Panc1 (cell line): ENCODE results near the gene METTL4. TPM values are rescaled to one million over a fixed set of nuclear protein-coding genes. Genes with fewer than 3 reads are reported as not detected.

Experiments
- ATAC-seq: fragments of 200-7000 bp; cut with Tn5 transposase; 2 replicates; pipeline ENCODE4 v1.9.1; 2020; ENCODE audit warnings: mild to moderate bottlenecking, moderate library complexity
- BruUV-seq: library from RNA; stranded (reverse); fragments of 400-500 nt; replicated peaks from 2 replicates; lab custom pipeline; 2021; lab: Mats Ljungman, UMichigan
- CTCF ChIA-PET: fragments of 300-600 bp; sonication (Branson Sonifier 250); formaldehyde crosslinking; loops from one replicate; lab custom pipeline; 2022; ENCODE audit warnings: antibody characterized with exemption; lab: Charles Lee
- POLR2A ChIA-PET: fragments of 300-600 bp; sonication (Branson Sonifier 250); formaldehyde crosslinking; loops from one replicate; lab custom pipeline; 2022; ENCODE audit warnings: antibody characterized with exemption; lab: Charles Lee
- DNase-seq: peaks from one replicate; pipeline ENCODE4 v3.0.0-alpha.2; 2010; ENCODE audit warnings: low read depth, low spot score
- H3K27ac ChIP-seq: 2 replicates; pipeline ENCODE4 v1.5.1; 2011; ENCODE audit warnings: mild to moderate bottlenecking, low read length, inconsistent platforms
- H3K27me3 ChIP-seq: fragments of 200-500 bp; sonication (Bioruptor generic); 2 replicates; pipeline ENCODE4 v1.6.0; 2014; ENCODE audit warnings: low read length, inconsistent platforms; ENCODE audit not compliant: control insufficient read depth, insufficient read depth
- H3K36me3 ChIP-seq: fragments of 200-500 bp; sonication (Bioruptor generic); 2 replicates; pipeline ENCODE4 v1.5.1; 2014; ENCODE audit warnings: inconsistent platforms, mild to moderate bottlenecking, low read length, moderate library complexity; ENCODE audit not compliant: control insufficient read depth, insufficient read depth
- H3K4me1 ChIP-seq: 2 replicates; pipeline ENCODE4 v1.5.1; 2011; ENCODE audit warnings: inconsistent platforms, mild to moderate bottlenecking, low read length, moderate library complexity; ENCODE audit not compliant: control insufficient read depth, insufficient read depth
- H3K4me3 ChIP-seq, 2 experiments: 2 replicates each; pipeline ENCODE4 v1.5.1; 2011 to 2012; ENCODE audit warnings: low read depth in 2 of 2, low read length in 2 of 2, mild to moderate bottlenecking in 2 of 2, inconsistent platforms in 1 of 2, moderate library complexity in 1 of 2
- H3K9me3 ChIP-seq: fragments of 200-500 bp; sonication (Bioruptor generic); 2 replicates; pipeline ENCODE4 v1.5.1; 2014; ENCODE audit warnings: low read depth, mild to moderate bottlenecking, inconsistent platforms, low read length, moderate library complexity; ENCODE audit not compliant: control insufficient read depth, insufficient read depth
- POLR2AphosphoS5 ChIP-seq: IDR thresholded peaks from 2 replicates; pipeline ENCODE4 v1.6.1; 2012; ENCODE audit warnings: mild to moderate bottlenecking, low read depth, low read length, moderate library complexity
- REST ChIP-seq, 2 experiments: IDR thresholded peaks; 2 replicates each; pipeline ENCODE4 v1.6.1; 2011 to 2012; ENCODE audit warnings: low read depth in 2 of 2, control low read depth in 1 of 2, low read length in 1 of 2, mild to moderate bottlenecking in 1 of 2, moderate library complexity in 1 of 2; ENCODE audit not compliant: insufficient read depth in 1 of 2
- SIN3A ChIP-seq: IDR thresholded peaks from 2 replicates; pipeline ENCODE4 v1.6.1; 2012; ENCODE audit warnings: low read depth, mild to moderate bottlenecking, low read length, moderate library complexity, borderline replicate concordance; ENCODE audit not compliant: insufficient read depth
- TCF7L2 ChIP-seq: IDR thresholded peaks from 2 replicates; pipeline ENCODE4 v1.6.1; 2011; ENCODE audit warnings: mild to moderate bottlenecking, low read depth, low read length, inconsistent platforms
- in situ Hi-C: cut with HindIII; loops from 2 replicates; pipeline ENCODE4 v1.10.0; 2016; ENCODE audit warnings: low sequenced_read_pairs, low pct_unique_long_range_greater_than_20kb
- intact Hi-C: fragments of 100-400 bp; cut with micrococcal nuclease; formaldehyde crosslinking; loops from one replicate; pipeline ENCODE4 v1.10.0; 2022; ENCODE audit not compliant: unreplicated experiment
- total RNA-seq: library from RNA; stranded (reverse); gene quantifications from one replicate; pipeline ENCODE4 v1.2.1, GENCODE V29; 2021; ENCODE audit not compliant: unreplicated experiment
- TF ChIP-seq, protein P1 (sequence below): fragments of 450-650 bp; IDR thresholded peaks from 2 replicates; pipeline ENCODE4 v1.5.1; 2017; ENCODE audit warnings: mild to moderate bottlenecking

Gene METTL4
- total RNA-seq, 1 experiment from 2014 or later, result 9.6 TPM

- ChIA-PET POLR2A (no interaction called here), CTCF (no interaction called here)
- Histone ChIP-seq H3K27ac (no peak overlapping the region), H3K9me3 (no peaks in the 10 kb centered on the region), H3K4me1 (no peaks in the 10 kb centered on the region), H3K36me3 (no peaks in the 10 kb centered on the region; the same call in 1 of the 2 replicates), H3K4me3 (no peak overlapping the region), H3K27me3 (no peaks in the 10 kb centered on the region)
- in situ Hi-C loops, result no loop called here
- intact Hi-C loops, result no loop called here
- BruUV-seq, result no TSS peak
- no peak for DNase-seq
- no peak for TF ChIP-seq SIN3A
- TF ChIP-seq POLR2AphosphoS5, result no peak
- TF ChIP-seq, protein P1, sequence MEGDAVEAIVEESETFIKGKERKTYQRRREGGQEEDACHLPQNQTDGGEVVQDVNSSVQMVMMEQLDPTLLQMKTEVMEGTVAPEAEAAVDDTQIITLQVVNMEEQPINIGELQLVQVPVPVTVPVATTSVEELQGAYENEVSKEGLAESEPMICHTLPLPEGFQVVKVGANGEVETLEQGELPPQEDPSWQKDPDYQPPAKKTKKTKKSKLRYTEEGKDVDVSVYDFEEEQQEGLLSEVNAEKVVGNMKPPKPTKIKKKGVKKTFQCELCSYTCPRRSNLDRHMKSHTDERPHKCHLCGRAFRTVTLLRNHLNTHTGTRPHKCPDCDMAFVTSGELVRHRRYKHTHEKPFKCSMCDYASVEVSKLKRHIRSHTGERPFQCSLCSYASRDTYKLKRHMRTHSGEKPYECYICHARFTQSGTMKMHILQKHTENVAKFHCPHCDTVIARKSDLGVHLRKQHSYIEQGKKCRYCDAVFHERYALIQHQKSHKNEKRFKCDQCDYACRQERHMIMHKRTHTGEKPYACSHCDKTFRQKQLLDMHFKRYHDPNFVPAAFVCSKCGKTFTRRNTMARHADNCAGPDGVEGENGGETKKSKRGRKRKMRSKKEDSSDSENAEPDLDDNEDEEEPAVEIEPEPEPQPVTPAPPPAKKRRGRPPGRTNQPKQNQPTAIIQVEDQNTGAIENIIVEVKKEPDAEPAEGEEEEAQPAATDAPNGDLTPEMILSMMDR, result no peak
- no peak for TF ChIP-seq TCF7L2
- no peak for TF ChIP-seq REST (IDR thresholded peaks at IDR 0.05; ENCODE audit: insufficient read depth in 1 of 2, low read depth in 2 of 2, low read length in 1 of 2)
- ATAC-seq, result no peak
Measured at GRCh38 chr18:2551425-2551824, 19.9 kb downstream of the METTL4 start.

- in situ Hi-C loops, result no loop called here
- H3K27me3 ChIP-seq, result no peaks in the 10 kb centered on the region
- DNase-seq, result no peak
- ATAC-seq, result no peak
- TF ChIP-seq REST (IDR thresholded peaks at IDR 0.05; ENCODE audit: insufficient read depth in 1 of 2, low read depth in 2 of 2, low read length in 1 of 2) (no peak), TCF7L2 (no peak), POLR2AphosphoS5 (no peak), SIN3A (no peak)
- TF ChIP-seq, protein P1, result no peak
- POLR2A ChIA-PET, result no interaction called here
- no peaks in the 10 kb centered on the region for H3K4me1 ChIP-seq
- H3K36me3 ChIP-seq, result no peaks in the 10 kb centered on the region; the same call in 1 of the 2 replicates
- no TSS peak for BruUV-seq
- intact Hi-C loops, result loop anchor here (5.0 to 10.0 kb wide), 5 partner anchors 315 to 1702 kb away; no protein-coding TSS in a partner anchor
- no peak overlapping the region for H3K4me3 ChIP-seq
- no peak overlapping the region for H3K27ac ChIP-seq
- no peaks in the 10 kb centered on the region for H3K9me3 ChIP-seq
- CTCF ChIA-PET, result interaction anchor here (1.0 kb wide), 1 partner anchor 8 kb away, joined by 3 read pairs; no protein-coding TSS in a partner anchor
Measured at GRCh38 chr18:2549462-2549861, 21.8 kb downstream of the METTL4 start.
